AG09309 (cell line): ENCODE measurements around the gene HSDL1.

Source experiments
- DNase-seq: peaks from one replicate; pipeline ENCODE4 v3.0.0-alpha.2; 2010; ENCODE audit warnings: low read depth
- H3K4me3 ChIP-seq: 2 replicates; pipeline ENCODE4 v1.5.1; 2011; ENCODE audit warnings: mild to moderate bottlenecking, low read depth, low read length, moderate library complexity; ENCODE audit not compliant: control insufficient read depth
- TF ChIP-seq, protein P1 (sequence below): IDR thresholded peaks from 2 replicates; pipeline ENCODE4 v1.5.1; 2011; ENCODE audit warnings: mild to moderate bottlenecking, low read depth, low read length, inconsistent platforms; ENCODE audit not compliant: insufficient read depth, control insufficient read depth; ENCODE audit errors: missing control alignments

HSDL1 gene

DNA sequence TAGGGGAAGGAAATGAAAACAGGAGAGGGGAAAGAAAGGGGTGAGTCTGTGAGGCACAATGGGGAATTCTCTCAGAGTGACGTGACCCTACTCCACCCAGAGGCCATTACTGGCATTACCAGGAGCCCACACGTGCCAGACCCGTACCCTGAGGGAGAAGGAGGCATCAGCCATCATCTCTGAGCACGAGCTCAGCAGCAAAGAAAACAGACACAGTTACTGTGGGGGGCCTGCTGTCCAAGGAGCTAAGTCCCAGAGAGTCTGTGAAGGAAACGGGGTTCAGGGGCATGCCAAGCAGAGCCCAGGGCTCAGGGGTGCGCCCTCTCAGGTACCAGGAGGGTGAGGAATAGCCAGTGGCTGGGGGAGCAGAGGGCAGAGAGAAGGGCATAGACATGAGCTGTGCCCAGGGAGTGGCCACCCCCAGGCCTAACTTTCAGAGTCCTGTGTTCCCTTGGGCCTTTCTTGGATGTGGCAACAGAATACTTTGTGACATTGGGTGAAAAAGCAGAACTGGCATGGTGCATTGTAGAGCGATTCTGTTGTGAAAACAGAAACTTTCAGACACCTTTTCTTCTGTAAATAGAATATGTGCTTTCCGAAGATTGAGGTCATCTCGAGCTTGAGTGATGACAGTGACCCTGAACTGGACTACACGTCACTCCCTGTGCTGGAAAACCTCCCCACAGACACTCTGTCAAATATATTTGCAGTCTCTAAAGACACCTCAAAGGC, 30.5 kb upstream of the HSDL1 start:
- no peak overlapping the region for H3K4me3 ChIP-seq
- TF ChIP-seq, protein P1, sequence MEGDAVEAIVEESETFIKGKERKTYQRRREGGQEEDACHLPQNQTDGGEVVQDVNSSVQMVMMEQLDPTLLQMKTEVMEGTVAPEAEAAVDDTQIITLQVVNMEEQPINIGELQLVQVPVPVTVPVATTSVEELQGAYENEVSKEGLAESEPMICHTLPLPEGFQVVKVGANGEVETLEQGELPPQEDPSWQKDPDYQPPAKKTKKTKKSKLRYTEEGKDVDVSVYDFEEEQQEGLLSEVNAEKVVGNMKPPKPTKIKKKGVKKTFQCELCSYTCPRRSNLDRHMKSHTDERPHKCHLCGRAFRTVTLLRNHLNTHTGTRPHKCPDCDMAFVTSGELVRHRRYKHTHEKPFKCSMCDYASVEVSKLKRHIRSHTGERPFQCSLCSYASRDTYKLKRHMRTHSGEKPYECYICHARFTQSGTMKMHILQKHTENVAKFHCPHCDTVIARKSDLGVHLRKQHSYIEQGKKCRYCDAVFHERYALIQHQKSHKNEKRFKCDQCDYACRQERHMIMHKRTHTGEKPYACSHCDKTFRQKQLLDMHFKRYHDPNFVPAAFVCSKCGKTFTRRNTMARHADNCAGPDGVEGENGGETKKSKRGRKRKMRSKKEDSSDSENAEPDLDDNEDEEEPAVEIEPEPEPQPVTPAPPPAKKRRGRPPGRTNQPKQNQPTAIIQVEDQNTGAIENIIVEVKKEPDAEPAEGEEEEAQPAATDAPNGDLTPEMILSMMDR: peak; percentile 67
- DNase-seq: no peak

DNA sequence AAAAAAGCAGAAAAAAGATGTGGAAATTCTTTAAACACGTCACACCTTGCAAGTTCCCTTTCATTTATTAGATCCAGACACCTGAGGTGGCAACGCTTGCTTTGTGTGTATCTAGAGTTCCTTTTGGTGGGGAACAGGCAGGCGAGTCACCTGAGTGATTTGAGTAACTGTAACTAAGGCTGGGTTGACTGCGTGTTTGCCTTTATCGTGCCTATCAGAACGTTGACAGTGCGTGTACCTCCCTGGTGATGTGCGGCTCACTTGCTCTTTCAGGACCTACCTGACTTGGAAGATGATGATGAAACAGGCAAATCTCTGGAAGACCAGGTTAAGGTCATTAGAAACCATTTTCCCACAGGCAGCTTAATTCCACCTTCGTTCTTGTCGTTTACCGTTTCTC, 29.4 kb upstream of the HSDL1 start:
- TF ChIP-seq, protein P1: no peak
- DNase-seq: no peak
- no peak overlapping the region for H3K4me3 ChIP-seq

- DNase-seq: no peak
- TF ChIP-seq, protein P1: no peak
- no peak overlapping the region for H3K4me3 ChIP-seq
These were observed 24.9 kb upstream of the HSDL1 start for GRCh38 chr16:84169765-84170310.

GRCh38 chr16:84166796-84167695, 22.1 kb upstream of the HSDL1 start:
- no peak overlapping the region for H3K4me3 ChIP-seq
- no peak for DNase-seq

GRCh38 chr16:84165746-84166145, 20.8 kb upstream of the HSDL1 start:
- no peak overlapping the region for H3K4me3 ChIP-seq
- TF ChIP-seq, protein P1: no peak
- DNase-seq: no peak

More at GRCh38 chr16:84166796-84167695, 22.1 kb upstream of the HSDL1 start:
- TF ChIP-seq, protein P1: no peak

DNA sequence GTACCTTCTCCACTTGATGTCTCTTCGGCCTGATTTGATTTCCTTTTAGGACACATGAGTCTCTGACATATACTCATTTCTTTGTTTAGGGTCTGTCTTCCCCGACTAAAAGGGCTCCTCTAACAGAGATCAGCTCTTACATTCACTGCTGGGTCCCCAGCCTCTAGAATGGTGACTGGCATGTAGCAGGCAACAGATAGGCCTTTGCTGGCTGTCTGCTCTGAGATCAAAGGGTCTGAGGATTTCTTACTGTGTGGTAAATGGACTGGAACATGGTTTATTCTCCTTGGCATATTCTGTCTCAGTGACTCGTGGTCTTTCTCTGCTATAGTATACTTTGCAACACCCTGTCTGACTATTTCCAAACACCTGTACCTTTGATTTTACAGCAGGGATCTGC, 16.8 kb upstream of the HSDL1 start:
- TF ChIP-seq, protein P1: no peak
- DNase-seq: no peak

More for the DNA sequence above, 16.8 kb upstream of the HSDL1 start:
- H3K4me3 ChIP-seq: no peak overlapping the region
